ENCODE measurements around the gene DAGLA.
"Not testable (repeated sequence)": the region's sequence is repeated elsewhere in the genome, so short reads cannot be mapped to it uniquely, and the experiment has no call there.

The DAGLA gene

DNA sequence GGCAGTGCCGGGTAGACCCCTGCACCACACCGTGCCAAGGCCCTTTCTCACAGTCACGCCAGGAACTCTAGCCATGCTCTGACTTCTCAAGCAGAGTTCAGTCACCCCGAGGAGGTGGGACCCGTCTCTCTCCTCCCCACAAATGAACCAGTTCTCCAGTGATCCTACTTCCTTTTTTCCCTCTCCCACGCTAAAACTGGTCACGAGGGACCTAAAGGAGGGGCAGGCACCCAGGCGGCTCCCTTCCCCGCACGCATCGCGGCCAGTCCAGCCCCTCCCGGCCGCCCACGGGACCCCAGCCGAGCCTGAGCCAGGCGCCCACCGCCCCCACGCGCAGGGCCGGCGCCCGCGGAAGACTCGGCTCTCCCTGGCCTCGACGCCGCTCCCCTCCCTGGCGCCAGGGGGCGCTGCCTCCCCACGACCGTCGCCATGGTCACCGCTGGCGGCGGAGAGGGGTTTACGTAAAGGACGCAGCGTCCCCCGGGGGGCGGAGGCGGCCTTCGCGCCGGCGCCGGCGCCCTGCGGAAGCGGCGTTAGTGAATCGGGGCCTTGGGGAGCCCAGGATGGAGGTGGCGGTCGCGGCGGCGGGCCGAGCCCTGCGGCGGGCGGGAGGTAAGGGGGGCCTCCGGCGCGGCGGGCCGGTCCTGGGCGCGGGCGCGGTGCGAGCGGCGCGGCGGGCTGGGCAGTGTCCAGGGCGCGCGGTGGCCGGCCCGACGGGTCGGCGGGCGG, at the start of gene DAGLA:
DAGLA (plus strand) TSS at position 499 of the 729 bp plus-strand sequence. CDS start 39,765 bp downstream, outside the sequence.
- DNase-seq = peak; percentile 79

- DNase-seq = no peak
Observed at GRCh38 chr11:61632096-61632495, 48.1 kb upstream of the DAGLA start.

DNA sequence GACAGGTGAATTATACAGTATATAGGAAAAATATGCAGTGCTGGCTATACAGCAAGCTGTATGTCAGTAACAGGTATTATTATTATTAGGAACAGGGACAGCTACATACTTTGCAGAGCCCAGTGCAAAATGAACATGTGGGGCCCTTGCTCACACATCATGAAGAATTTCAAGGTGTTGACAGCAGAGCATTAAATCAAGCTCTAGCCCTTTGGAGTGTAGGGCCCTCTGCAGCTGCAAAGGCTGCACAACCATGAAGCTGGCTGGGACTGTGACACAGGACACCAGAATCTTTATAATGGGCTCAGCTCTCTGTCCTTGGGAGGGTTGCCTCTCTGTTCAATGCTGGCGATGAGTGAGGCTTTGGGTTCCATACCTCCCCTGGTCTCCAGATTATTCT, 44.9 kb upstream of the DAGLA start:
- no peak for DNase-seq

DNA sequence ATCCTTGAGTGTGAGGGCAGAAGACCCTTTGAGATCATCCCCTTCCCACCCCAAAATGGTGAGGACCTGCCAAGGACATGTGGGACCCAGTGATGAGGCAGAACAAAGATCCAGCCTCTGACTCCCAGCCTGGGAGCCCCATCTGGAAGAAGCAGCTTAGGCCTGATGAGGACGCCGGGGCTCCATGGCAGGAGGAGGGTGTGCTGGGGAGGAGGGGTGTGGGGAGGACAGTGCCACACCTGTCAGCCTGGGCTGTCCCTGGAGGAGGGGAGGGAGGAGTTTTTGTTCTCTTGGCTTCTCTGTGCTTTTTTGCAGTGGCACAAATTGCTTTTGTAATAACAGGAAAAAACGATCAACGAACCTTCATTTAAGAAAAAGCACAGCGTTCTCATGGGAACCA, 44.4 kb upstream of the DAGLA start:
- DNase-seq = no peak

GRCh38 chr11:61636676-61637075, 43.5 kb upstream of the DAGLA start:
- DNase-seq = no peak

- peak; percentile 25 for DNase-seq
Observed at GRCh38 chr11:61637277-61637676, 42.9 kb upstream of the DAGLA start.

DNA sequence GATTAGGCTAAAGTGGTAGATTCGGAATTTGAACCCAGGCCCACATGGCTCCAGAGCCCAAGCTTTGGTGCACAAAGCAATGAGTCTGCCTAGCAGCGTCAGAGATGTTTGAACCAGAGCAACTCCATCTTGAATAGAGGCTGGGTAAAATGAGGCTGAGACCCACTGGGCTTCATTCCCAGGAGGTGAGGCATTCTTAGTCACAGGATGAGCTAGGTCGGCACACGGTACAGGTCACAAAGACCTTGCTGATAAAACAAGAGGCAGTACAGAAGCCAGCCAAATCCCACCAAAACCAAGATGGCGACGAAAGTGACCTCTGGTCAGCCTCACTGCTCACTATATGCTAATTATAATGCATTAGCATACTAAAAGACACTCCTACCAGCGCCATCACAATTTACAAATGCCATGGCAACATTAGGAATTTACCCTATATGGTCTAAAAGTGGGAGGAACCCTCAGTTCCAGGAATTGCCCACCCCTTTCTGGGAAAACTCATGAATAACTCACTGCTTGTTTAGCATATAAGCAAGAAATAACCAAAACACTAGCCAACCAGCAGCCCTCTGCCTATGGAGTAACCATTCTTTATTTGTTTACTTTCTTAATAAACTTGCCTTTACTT, 40.3 kb upstream of the DAGLA start:
- no peak for DNase-seq

- DNase-seq = no peak
Observed at GRCh38 chr11:61642162-61642561, 38.0 kb upstream of the DAGLA start.

GRCh38 chr11:61645179-61645868, 34.9 kb upstream of the DAGLA start:
- no peak for DNase-seq

- no peak for DNase-seq
Observed at GRCh38 chr11:61647529-61647928, 32.7 kb upstream of the DAGLA start.

DNA sequence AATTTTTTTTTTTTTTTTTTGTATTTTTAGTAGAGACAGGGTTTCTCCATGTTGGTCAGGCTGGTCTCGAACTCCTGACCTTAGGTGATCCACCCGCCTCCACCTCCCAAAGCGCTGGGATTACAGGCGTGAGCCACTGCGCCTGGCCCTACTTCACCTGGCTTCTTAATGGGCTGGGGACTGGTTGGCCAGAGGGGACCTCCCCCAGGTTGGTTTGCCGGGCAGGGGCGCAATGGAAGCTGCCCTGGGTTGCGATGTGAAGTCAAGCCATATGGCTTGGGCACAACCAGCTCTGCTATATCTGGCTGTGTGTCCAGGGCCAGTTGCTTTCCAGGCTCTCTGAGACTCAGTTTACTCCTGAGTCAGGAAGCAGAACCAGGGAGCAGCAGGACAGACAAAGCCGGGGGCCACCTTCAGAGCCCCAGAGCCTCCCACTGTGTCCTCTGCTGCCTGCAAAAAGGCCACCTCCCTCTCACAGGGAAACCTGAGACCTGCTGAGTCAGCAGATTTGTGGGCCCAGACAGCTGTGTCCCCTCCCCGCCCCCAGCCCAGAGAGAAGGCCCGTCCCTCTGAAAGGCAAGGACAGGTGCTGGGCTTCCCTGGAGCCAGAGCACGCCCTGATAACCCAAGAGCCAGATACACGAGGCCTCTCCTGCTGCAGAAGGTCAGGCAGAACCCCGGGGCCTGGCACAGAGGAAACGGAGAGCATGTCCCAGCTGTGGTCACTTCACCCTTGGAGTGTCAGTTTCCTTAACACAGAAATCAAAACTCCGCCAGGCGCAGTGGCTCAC, 29.2 kb upstream of the DAGLA start:
- peak; percentile 49 for DNase-seq

GRCh38 chr11:61652135-61652534, 28.1 kb upstream of the DAGLA start:
- DNase-seq = no peak

DNA sequence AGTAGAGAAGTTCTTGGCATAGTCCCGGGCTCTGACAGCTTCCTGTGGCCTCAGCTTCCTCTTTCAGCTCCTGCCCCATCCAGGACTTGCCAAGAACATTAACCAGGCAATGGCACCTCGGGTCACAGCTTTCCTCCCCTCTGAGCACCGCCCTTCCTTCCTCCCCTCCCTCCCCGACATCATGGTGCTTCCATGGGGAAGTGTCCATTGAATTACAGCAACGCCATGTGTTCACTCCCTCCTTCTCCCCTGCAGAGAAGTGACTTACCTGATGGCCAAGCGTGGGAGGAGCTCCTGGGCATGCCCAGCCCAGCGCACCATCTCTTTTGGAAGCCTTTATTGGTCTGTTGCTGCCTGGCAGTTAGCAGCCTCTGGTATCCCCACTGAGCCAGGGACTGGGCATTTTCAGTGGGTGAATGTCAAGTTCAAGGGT, 25.8 kb upstream of the DAGLA start:
- DNase-seq = no peak

- not testable (repeated sequence) for DNase-seq
Observed at GRCh38 chr11:61655266-61656159, 24.7 kb upstream of the DAGLA start.

- DNase-seq = no peak
Observed at GRCh38 chr11:61656347-61657077, 23.7 kb upstream of the DAGLA start.

DNA sequence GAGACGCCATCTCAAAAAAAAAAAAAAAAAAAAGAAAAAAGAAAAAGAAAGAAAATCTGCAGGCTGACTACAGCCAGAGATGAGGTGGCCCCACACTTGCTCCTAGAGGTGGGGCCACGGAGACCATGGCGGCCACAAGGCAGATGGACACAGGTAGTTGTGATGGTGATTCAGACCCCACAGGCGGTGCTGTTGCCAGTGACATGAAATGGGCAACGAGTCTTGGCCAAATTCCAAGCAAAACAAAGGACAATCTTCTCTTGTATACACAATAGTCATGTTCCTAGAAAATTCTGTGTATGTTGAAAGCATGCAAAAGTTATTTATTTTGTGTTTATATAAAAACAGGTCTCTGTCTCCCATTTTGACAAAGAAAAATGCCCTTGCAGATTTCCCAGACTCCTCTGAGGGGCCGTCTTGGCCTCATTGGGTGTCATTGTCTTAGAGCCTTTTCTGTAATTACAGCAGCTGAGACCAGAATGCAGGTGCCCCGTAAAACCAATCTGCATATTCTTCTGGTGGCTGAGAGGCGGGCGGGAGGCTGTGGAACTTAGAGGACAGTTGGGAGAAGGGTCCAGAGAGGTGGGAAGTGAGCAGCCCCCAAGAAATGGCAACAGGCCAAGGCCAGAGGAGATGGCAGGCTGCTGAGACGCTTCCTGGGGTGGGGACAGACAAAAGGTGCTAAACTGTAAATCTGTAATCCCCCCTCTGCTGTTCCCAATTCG, 22.5 kb upstream of the DAGLA start:
- DNase-seq = peak; percentile 64

DNA sequence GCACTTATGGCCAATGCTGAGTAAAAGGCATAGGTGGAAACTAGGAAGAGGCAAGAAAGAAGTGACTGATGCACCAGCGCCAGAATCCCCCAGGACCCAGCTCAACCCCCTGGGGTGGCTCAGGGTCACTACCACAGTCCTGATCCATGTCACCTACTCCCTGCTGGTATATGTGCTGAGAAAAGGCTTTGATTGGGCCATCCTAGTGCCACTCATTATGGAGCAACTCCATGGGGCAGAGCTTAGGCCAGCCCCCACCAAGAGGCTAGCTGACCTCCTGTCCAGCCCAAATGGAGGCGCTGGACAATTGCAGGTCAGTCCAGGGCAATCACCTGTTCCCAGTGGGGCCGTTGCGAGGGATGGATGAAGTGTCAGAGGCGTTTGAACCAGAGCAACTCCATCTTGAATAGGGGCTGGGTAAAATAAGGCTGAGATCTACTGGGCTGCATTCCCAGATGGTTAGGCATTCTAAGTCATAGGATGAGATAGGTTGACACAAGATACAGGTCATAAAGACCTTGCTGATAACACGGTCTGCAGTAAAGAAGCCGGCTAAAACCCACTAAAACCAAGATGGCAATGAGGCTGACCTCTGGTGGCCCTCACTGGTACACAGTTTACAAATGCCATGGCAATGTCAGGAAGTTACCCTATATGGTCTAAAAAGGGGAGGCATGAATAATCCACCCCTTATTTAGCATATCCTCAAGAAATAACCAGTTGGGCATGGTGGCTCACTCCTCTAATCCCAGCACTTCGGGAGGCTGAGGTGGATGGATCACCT, 20.6 kb upstream of the DAGLA start:
- DNase-seq = peak; percentile 24

DNA sequence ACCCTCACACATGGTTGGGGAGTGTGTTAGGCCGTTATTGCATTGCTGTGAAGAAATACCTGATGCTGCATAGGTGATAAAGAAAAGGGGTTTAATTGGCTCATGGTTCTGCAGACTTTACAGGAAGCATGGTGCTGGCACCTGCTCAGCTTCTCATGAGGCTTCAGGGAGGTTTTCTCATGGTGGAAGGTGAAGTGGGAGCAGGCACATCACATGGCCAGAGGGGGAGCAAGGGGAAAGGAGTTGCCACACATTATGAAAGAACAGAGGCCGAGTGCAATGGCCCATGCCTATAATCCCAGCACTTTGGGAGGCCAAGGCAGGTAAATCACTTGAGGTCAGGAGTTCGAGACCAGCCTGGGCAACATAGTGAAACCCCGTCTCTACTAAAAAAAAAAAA, 19.2 kb upstream of the DAGLA start:
- peak; percentile 59 for DNase-seq

DNA sequence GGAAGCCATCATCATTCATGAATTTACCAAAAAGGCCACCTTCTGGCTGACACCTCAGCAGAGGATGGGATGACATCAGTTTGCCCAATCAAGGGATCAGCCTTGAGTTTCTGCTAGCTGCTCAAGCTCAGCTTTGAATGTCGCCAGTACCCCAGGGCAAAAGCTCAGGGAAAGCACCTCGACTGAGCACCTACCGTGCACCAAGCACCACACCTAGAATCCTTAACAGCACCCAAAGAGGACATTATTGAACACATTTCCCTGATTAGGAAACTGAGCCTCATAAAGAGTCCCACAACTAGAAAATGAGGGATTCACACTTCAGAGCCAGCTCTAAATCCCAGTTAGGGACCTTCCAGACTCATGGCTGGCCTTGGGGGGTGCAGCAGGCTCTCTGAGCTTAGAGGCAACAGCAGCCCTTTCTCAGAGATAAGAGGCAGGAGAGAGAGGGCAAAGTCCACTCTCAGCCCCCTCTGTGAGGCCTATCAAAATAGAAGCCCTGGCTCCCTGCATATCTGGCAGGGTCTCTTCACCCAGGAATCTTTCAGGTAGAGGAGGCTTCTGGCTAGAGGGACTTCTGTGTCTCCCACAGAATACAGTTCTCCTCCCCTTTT, 13.4 kb upstream of the DAGLA start:
- peak; percentile 29 for DNase-seq
